ENCODE data around the gene NRP1.

NRP1 gene

GRCh38 chr10:33298110-33298509, 36.4 kb downstream of the NRP1 start:
- H3K36me3 ChIP-seq = no peaks in the 10 kb centered on the region
- no peak for TF ChIP-seq CTCF (IDR thresholded peaks at IDR 0.05; ENCODE audit: low read depth, low read length)
- H3K27ac ChIP-seq = no peak overlapping the region

GRCh38 chr10:33295851-33296250, 38.6 kb downstream of the NRP1 start:
- Histone ChIP-seq H3K4me3 (ENCODE audit: low read depth, low read length) (no peak overlapping the region), H3K27ac (no peak overlapping the region), H3K9me3 (ENCODE audit: severe bottlenecking) (no peaks in the 10 kb centered on the region), H3K36me3 (no peaks in the 10 kb centered on the region), H3K27me3 (ENCODE audit: insufficient read depth, low read depth, severe bottlenecking) (no peaks in the 10 kb centered on the region)
- DNase-seq = no peak
- no peak for TF ChIP-seq CTCF (IDR thresholded peaks at IDR 0.05; ENCODE audit: low read depth, low read length)

More at GRCh38 chr10:33298110-33298509, 36.4 kb downstream of the NRP1 start:
- DNase-seq = no peak
- Histone ChIP-seq H3K9me3 (ENCODE audit: severe bottlenecking) (no peaks in the 10 kb centered on the region), H3K27me3 (ENCODE audit: insufficient read depth, low read depth, severe bottlenecking) (no peaks in the 10 kb centered on the region), H3K4me3 (ENCODE audit: low read depth, low read length) (no peak overlapping the region)

GRCh38 chr10:33293531-33294170, 40.8 kb downstream of the NRP1 start:
- no peak overlapping the region for H3K27ac ChIP-seq

GRCh38 chr10:33293076-33293475, 41.4 kb downstream of the NRP1 start:
- H3K9me3 ChIP-seq (ENCODE audit: severe bottlenecking) = no peaks in the 10 kb centered on the region
- DNase-seq = no peak
- H3K27me3 ChIP-seq (ENCODE audit: insufficient read depth, low read depth, severe bottlenecking) = no peaks in the 10 kb centered on the region
- TF ChIP-seq CTCF (IDR thresholded peaks at IDR 0.05; ENCODE audit: low read depth, low read length) = no peak
- H3K36me3 ChIP-seq = no peaks in the 10 kb centered on the region
- H3K4me3 ChIP-seq (ENCODE audit: low read depth, low read length) = no peak overlapping the region
- no peak overlapping the region for H3K27ac ChIP-seq

More at GRCh38 chr10:33293531-33294170, 40.8 kb downstream of the NRP1 start:
- no peak for DNase-seq
- no peaks in the 10 kb centered on the region for H3K9me3 ChIP-seq (ENCODE audit: severe bottlenecking)
- no peak for TF ChIP-seq CTCF (IDR thresholded peaks at IDR 0.05; ENCODE audit: low read depth, low read length)
- H3K36me3 ChIP-seq = no peaks in the 10 kb centered on the region
- H3K4me3 ChIP-seq (ENCODE audit: low read depth, low read length) = no peak overlapping the region
- H3K27me3 ChIP-seq (ENCODE audit: insufficient read depth, low read depth, severe bottlenecking) = no peaks in the 10 kb centered on the region

GRCh38 chr10:33291053-33291592, 43.3 kb downstream of the NRP1 start:
- Histone ChIP-seq H3K27ac (no peak overlapping the region), H3K9me3 (ENCODE audit: severe bottlenecking) (no peaks in the 10 kb centered on the region), H3K27me3 (ENCODE audit: insufficient read depth, low read depth, severe bottlenecking) (no peaks in the 10 kb centered on the region), H3K36me3 (no peaks in the 10 kb centered on the region), H3K4me3 (ENCODE audit: low read depth, low read length) (no peak overlapping the region)
- no peak for TF ChIP-seq CTCF (IDR thresholded peaks at IDR 0.05; ENCODE audit: low read depth, low read length)
- no peak for DNase-seq

All from WERI-Rb-1 (cell line).